Measurements from ENCODE around the gene CHN1. TPM values are rescaled to one million over a fixed set of nuclear protein-coding genes. Genes with fewer than 3 reads are reported as not detected.

CHN1 gene
- total and polyA plus RNA-seq, 2 donors, result 13.2 to 31.1 TPM

- no peaks in the 10 kb centered on the region for H3K4me1 ChIP-seq (ENCODE audit: insufficient read depth)
- WGBS, result 95% methylated on average over 1 of the region's 1 CpG
- H3K4me3 ChIP-seq (ENCODE audit: low read depth, low read length), result no peak overlapping the region
- H3K36me3 ChIP-seq (ENCODE audit: insufficient read depth), result no peaks in the 10 kb centered on the region
- no peak overlapping the region for H3K27ac ChIP-seq (ENCODE audit: low read depth)
- no peak for DNase-seq (ENCODE audit: extremely low spot score)
Measured at GRCh38 chr2:175025946-175026345, 20.8 kb upstream of the CHN1 start.

GRCh38 chr2:175025233-175025632, 20.1 kb upstream of the CHN1 start:
- no peaks in the 10 kb centered on the region for H3K36me3 ChIP-seq (ENCODE audit: insufficient read depth)
- no peak overlapping the region for H3K4me3 ChIP-seq (ENCODE audit: low read depth, low read length)
- no peak overlapping the region for H3K27ac ChIP-seq (ENCODE audit: low read depth)
- H3K4me1 ChIP-seq (ENCODE audit: insufficient read depth), result no peaks in the 10 kb centered on the region
- WGBS, result 78% methylated on average over 3 of the region's 3 CpGs
- no peak for DNase-seq (ENCODE audit: extremely low spot score)

- Histone ChIP-seq H3K36me3 (ENCODE audit: insufficient read depth) (no peaks in the 10 kb centered on the region), H3K27ac (ENCODE audit: low read depth) (no peak overlapping the region), H3K4me3 (ENCODE audit: low read depth, low read length) (no peak overlapping the region), H3K4me1 (ENCODE audit: insufficient read depth) (no peaks in the 10 kb centered on the region)
- no peak for DNase-seq (ENCODE audit: extremely low spot score)
- WGBS, result 77% methylated on average over 3 of the region's 3 CpGs
Measured at GRCh38 chr2:175022923-175023322, 17.7 kb upstream of the CHN1 start.

GRCh38 chr2:175019566-175020327, 14.6 kb upstream of the CHN1 start:
- Histone ChIP-seq H3K27ac (ENCODE audit: low read depth) (no peak overlapping the region), H3K4me1 (ENCODE audit: insufficient read depth) (no peaks in the 10 kb centered on the region), H3K4me3 (ENCODE audit: low read depth, low read length) (no peak overlapping the region), H3K36me3 (ENCODE audit: insufficient read depth) (no peaks in the 10 kb centered on the region)
- 89% methylated on average over 2 of the region's 2 CpGs for WGBS
- DNase-seq (ENCODE audit: extremely low spot score), result no peak

- H3K4me3 ChIP-seq (ENCODE audit: low read depth, low read length), result no peak overlapping the region
- no peak for DNase-seq (ENCODE audit: extremely low spot score)
- no peak overlapping the region for H3K27ac ChIP-seq (ENCODE audit: low read depth)
- H3K36me3 ChIP-seq (ENCODE audit: insufficient read depth), result no peaks in the 10 kb centered on the region
- WGBS, result 97% methylated on average over 5 of the region's 5 CpGs
- no peaks in the 10 kb centered on the region for H3K4me1 ChIP-seq (ENCODE audit: insufficient read depth)
Measured at GRCh38 chr2:175017618-175018414, 12.6 kb upstream of the CHN1 start.

- Histone ChIP-seq H3K4me3 (ENCODE audit: low read depth, low read length) (no peak overlapping the region), H3K4me1 (ENCODE audit: insufficient read depth) (no peaks in the 10 kb centered on the region), H3K27ac (ENCODE audit: low read depth) (no peak overlapping the region), H3K36me3 (ENCODE audit: insufficient read depth) (no peaks in the 10 kb centered on the region)
- WGBS, result 64% methylated on average over 3 of the region's 3 CpGs
- DNase-seq (ENCODE audit: extremely low spot score), result no peak
Measured at GRCh38 chr2:175015340-175015739, 10.2 kb upstream of the CHN1 start.

- WGBS, result 95% methylated on average over 2 of the region's 2 CpGs
- Histone ChIP-seq H3K27ac (ENCODE audit: low read depth) (no peak overlapping the region), H3K36me3 (ENCODE audit: insufficient read depth) (no peaks in the 10 kb centered on the region), H3K4me1 (ENCODE audit: insufficient read depth) (no peaks in the 10 kb centered on the region), H3K4me3 (ENCODE audit: low read depth, low read length) (no peak overlapping the region)
- DNase-seq (ENCODE audit: extremely low spot score), result no peak
Measured at GRCh38 chr2:175012516-175012915, 7.3 kb upstream of the CHN1 start.

GRCh38 chr2:175011505-175011904, 6.3 kb upstream of the CHN1 start:
- no peak overlapping the region for H3K27ac ChIP-seq (ENCODE audit: low read depth)
- H3K36me3 ChIP-seq (ENCODE audit: insufficient read depth), result no peaks in the 10 kb centered on the region
- DNase-seq (ENCODE audit: extremely low spot score), result no peak
- H3K4me3 ChIP-seq (ENCODE audit: low read depth, low read length), result no peak overlapping the region
- WGBS, result 48% methylated on average over 1 of the region's 1 CpG
- no peaks in the 10 kb centered on the region for H3K4me1 ChIP-seq (ENCODE audit: insufficient read depth)

- WGBS, result 45% methylated on average over 1 of the region's 1 CpG
- H3K27ac ChIP-seq (ENCODE audit: low read depth), result no peak overlapping the region
- DNase-seq (ENCODE audit: extremely low spot score), result no peak
Measured at GRCh38 chr2:175010848-175011254, 5.7 kb upstream of the CHN1 start.

GRCh38 chr2:175009917-175010621, 4.9 kb upstream of the CHN1 start:
- Histone ChIP-seq H3K4me3 (ENCODE audit: low read depth, low read length) (no peak overlapping the region), H3K36me3 (ENCODE audit: insufficient read depth) (no peaks in the 10 kb centered on the region), H3K27ac (ENCODE audit: low read depth) (no peak overlapping the region), H3K4me1 (ENCODE audit: insufficient read depth) (no peaks in the 10 kb centered on the region)
- 84% methylated on average over 3 of the region's 3 CpGs for WGBS
- no peak for DNase-seq (ENCODE audit: extremely low spot score)

More at GRCh38 chr2:175010848-175011254, 5.7 kb upstream of the CHN1 start:
- Histone ChIP-seq H3K4me3 (ENCODE audit: low read depth, low read length) (no peak overlapping the region), H3K36me3 (ENCODE audit: insufficient read depth) (no peaks in the 10 kb centered on the region), H3K4me1 (ENCODE audit: insufficient read depth) (no peaks in the 10 kb centered on the region)

- Histone ChIP-seq H3K4me1 (ENCODE audit: insufficient read depth) (no peaks in the 10 kb centered on the region), H3K36me3 (ENCODE audit: insufficient read depth) (no peaks in the 10 kb centered on the region), H3K27ac (ENCODE audit: low read depth) (no peak overlapping the region), H3K4me3 (ENCODE audit: low read depth, low read length) (no peak overlapping the region)
- no peak for DNase-seq (ENCODE audit: extremely low spot score)
- 75% methylated on average over 3 of the region's 3 CpGs for WGBS
Measured at GRCh38 chr2:175008801-175009495, 3.8 kb upstream of the CHN1 start.

GRCh38 chr2:175008009-175008408, 2.8 kb upstream of the CHN1 start:
- Histone ChIP-seq H3K4me1 (ENCODE audit: insufficient read depth) (no peaks in the 10 kb centered on the region), H3K36me3 (ENCODE audit: insufficient read depth) (no peaks in the 10 kb centered on the region), H3K27ac (ENCODE audit: low read depth) (no peak overlapping the region), H3K4me3 (ENCODE audit: low read depth, low read length) (no peak overlapping the region)
- 68% methylated on average over 4 of the region's 4 CpGs for WGBS
- DNase-seq (ENCODE audit: extremely low spot score), result no peak

GRCh38 chr2:175007510-175007909, 2.3 kb upstream of the CHN1 start:
- Histone ChIP-seq H3K36me3 (ENCODE audit: insufficient read depth) (no peaks in the 10 kb centered on the region), H3K4me1 (ENCODE audit: insufficient read depth) (no peaks in the 10 kb centered on the region), H3K4me3 (ENCODE audit: low read depth, low read length) (no peak overlapping the region), H3K27ac (ENCODE audit: low read depth) (no peak overlapping the region)
- no peak for DNase-seq (ENCODE audit: extremely low spot score)
- WGBS, result 84% methylated on average over 3 of the region's 3 CpGs

All from urinary bladder (tissue), 4 donors.